ENCODE data around the gene MOCOS.
A peak's percentile ranks its signal among the peaks of the same experiment; 100 is the strongest.

GRCh38 chr18:36186461-36187192 lies 670 bp upstream of the MOCOS start:
- TF ChIP-seq EP300 (IDR thresholded peaks at IDR 0.05; ENCODE audit: low read depth) (no peak), POLR2AphosphoS5 (IDR thresholded peaks at IDR 0.05) (peak in 1 of 3 donors; percentile 4), CTCF (IDR thresholded peaks at IDR 0.05) (no peak), POLR2A (IDR thresholded peaks at IDR 0.05) (no peak)

All from transverse colon (tissue), 4 donors.